Peyer's patch (tissue), 4 donors: ENCODE measurements around the gene STK32B.
"Not testable (repeated sequence)": the region's sequence is repeated elsewhere in the genome, so short reads cannot be mapped to it uniquely, and the experiment has no call there.

Experiments
- CTCF ChIP-seq, 6 experiments: fragments of 450-650 bp in 4 of 6; fragments of 200-600 bp in 2 of 6; sonication (generic) in 1 of 6; IDR thresholded peaks; one replicate each; pipeline ENCODE4 v1.5.1; 2017 to 2019; ENCODE audit warnings: antibody characterized with exemption in 6 of 6, mild to moderate bottlenecking in 3 of 6, moderate library complexity in 1 of 6
- POLR2A ChIP-seq, 2 donors: fragments of 450-650 bp; IDR thresholded peaks; one replicate each; pipeline ENCODE4 v1.5.1; 2017; ENCODE audit warnings: antibody characterized with exemption in 2 of 2, mild to moderate bottlenecking in 2 of 2, moderate library complexity in 2 of 2

GRCh38 chr4:5443976-5444802, 392.9 kb downstream of the STK32B start:
- TF ChIP-seq CTCF, POLR2A (IDR thresholded peaks at IDR 0.05): not testable (repeated sequence)
